ENCODE results near the gene PAPPA2. TPM values are rescaled to one million over a fixed set of nuclear protein-coding genes. Genes with fewer than 3 reads are reported as not detected.
"Not testable (repeated sequence)": the region's sequence is repeated elsewhere in the genome, so short reads cannot be mapped to it uniquely, and the experiment has no call there.

PAPPA2 gene
- total RNA-seq, 1 donor from 2014 or later = not detected

- no peaks in the 10 kb centered on the region for H3K4me1 Mint-ChIP-seq
- no peak overlapping the region for H3K27ac Mint-ChIP-seq
- no peak for DNase-seq
- H3K4me3 Mint-ChIP-seq = no peak overlapping the region
- no peaks in the 10 kb centered on the region for H3K27me3 Mint-ChIP-seq
- H3K9me3 Mint-ChIP-seq = no peaks in the 10 kb centered on the region
- intact Hi-C loops (cut with micrococcal nuclease) = no loop called here
- H3K36me3 Mint-ChIP-seq (ENCODE audit: low read depth) = no peaks in the 10 kb centered on the region
Measured at GRCh38 chr1:176617881-176618280, 154.9 kb downstream of the PAPPA2 start.

GRCh38 chr1:176619261-176619660 lies 156.3 kb downstream of the PAPPA2 start:
- no peak overlapping the region for H3K4me3 Mint-ChIP-seq
- no peaks in the 10 kb centered on the region for H3K4me1 Mint-ChIP-seq
- intact Hi-C loops (cut with micrococcal nuclease) = no loop called here

GRCh38 chr1:176625365-176625764 lies 162.4 kb downstream of the PAPPA2 start:
- Mint-ChIP-seq H3K4me1 (no peaks in the 10 kb centered on the region), H3K4me3 (no peak overlapping the region), H3K27me3 (no peaks in the 10 kb centered on the region), H3K27ac (no peak overlapping the region), H3K36me3 (ENCODE audit: low read depth) (no peaks in the 10 kb centered on the region), H3K9me3 (no peaks in the 10 kb centered on the region)
- intact Hi-C loops (cut with micrococcal nuclease) = no loop called here
- DNase-seq = no peak

More at GRCh38 chr1:176619261-176619660, 156.3 kb downstream of the PAPPA2 start:
- DNase-seq = no peak
- no peak overlapping the region for H3K27ac Mint-ChIP-seq
- H3K36me3 Mint-ChIP-seq (ENCODE audit: low read depth) = no peaks in the 10 kb centered on the region
- no peaks in the 10 kb centered on the region for H3K27me3 Mint-ChIP-seq
- no peaks in the 10 kb centered on the region for H3K9me3 Mint-ChIP-seq

- no peaks in the 10 kb centered on the region for H3K4me1 Mint-ChIP-seq
- no peaks in the 10 kb centered on the region for H3K36me3 Mint-ChIP-seq (ENCODE audit: low read depth)
- H3K27me3 Mint-ChIP-seq = no peaks in the 10 kb centered on the region
- H3K9me3 Mint-ChIP-seq = no peaks in the 10 kb centered on the region
- H3K4me3 Mint-ChIP-seq = no peak overlapping the region
- intact Hi-C loops (cut with micrococcal nuclease) = no loop called here
- no peak overlapping the region for H3K27ac Mint-ChIP-seq
- no peak for DNase-seq
Measured at GRCh38 chr1:176626572-176627061, 163.6 kb downstream of the PAPPA2 start.

GRCh38 chr1:176628775-176629174 lies 165.8 kb downstream of the PAPPA2 start:
- H3K27me3 Mint-ChIP-seq = no peaks in the 10 kb centered on the region
- H3K9me3 Mint-ChIP-seq = no peaks in the 10 kb centered on the region
- no peak for DNase-seq
- no peak overlapping the region for H3K4me3 Mint-ChIP-seq
- H3K4me1 Mint-ChIP-seq = no peaks in the 10 kb centered on the region
- intact Hi-C loops (cut with micrococcal nuclease) = no loop called here
- no peaks in the 10 kb centered on the region for H3K36me3 Mint-ChIP-seq (ENCODE audit: low read depth)
- H3K27ac Mint-ChIP-seq = no peak overlapping the region

- DNase-seq; H3K27ac Mint-ChIP-seq; H3K9me3 Mint-ChIP-seq; H3K4me3 Mint-ChIP-seq; intact Hi-C loops (cut with micrococcal nuclease); H3K36me3 Mint-ChIP-seq (ENCODE audit: low read depth); H3K4me1 Mint-ChIP-seq; H3K27me3 Mint-ChIP-seq: not testable (repeated sequence)
Measured at GRCh38 chr1:176634733-176635132, 171.8 kb downstream of the PAPPA2 start.

GRCh38 chr1:176638713-176639526 lies 175.9 kb downstream of the PAPPA2 start:
- no peak overlapping the region for H3K4me3 Mint-ChIP-seq
- no peaks in the 10 kb centered on the region for H3K27me3 Mint-ChIP-seq
- intact Hi-C loops (cut with micrococcal nuclease) = no loop called here
- H3K36me3 Mint-ChIP-seq (ENCODE audit: low read depth) = no peaks in the 10 kb centered on the region
- DNase-seq = no peak
- no peaks in the 10 kb centered on the region for H3K4me1 Mint-ChIP-seq
- H3K9me3 Mint-ChIP-seq = no peaks in the 10 kb centered on the region
- H3K27ac Mint-ChIP-seq = no peak overlapping the region

GRCh38 chr1:176643536-176643935 lies 180.6 kb downstream of the PAPPA2 start:
- H3K4me1 Mint-ChIP-seq = no peaks in the 10 kb centered on the region
- H3K27ac Mint-ChIP-seq = no peak overlapping the region
- DNase-seq = no peak
- intact Hi-C loops (cut with micrococcal nuclease) = no loop called here
- no peaks in the 10 kb centered on the region for H3K27me3 Mint-ChIP-seq
- no peaks in the 10 kb centered on the region for H3K36me3 Mint-ChIP-seq (ENCODE audit: low read depth)
- H3K4me3 Mint-ChIP-seq = no peak overlapping the region
- H3K9me3 Mint-ChIP-seq = no peaks in the 10 kb centered on the region

GRCh38 chr1:176648556-176648955 lies 185.6 kb downstream of the PAPPA2 start:
- no peak overlapping the region for H3K4me3 Mint-ChIP-seq
- H3K9me3 Mint-ChIP-seq = no peaks in the 10 kb centered on the region
- no peaks in the 10 kb centered on the region for H3K36me3 Mint-ChIP-seq (ENCODE audit: low read depth)

GRCh38 chr1:176656257-176656995 lies 193.5 kb downstream of the PAPPA2 start:
- intact Hi-C loops (cut with micrococcal nuclease) = no loop called here
- no peaks in the 10 kb centered on the region for H3K27me3 Mint-ChIP-seq
- no peaks in the 10 kb centered on the region for H3K4me1 Mint-ChIP-seq
- H3K4me3 Mint-ChIP-seq = no peak overlapping the region
- H3K9me3 Mint-ChIP-seq = no peaks in the 10 kb centered on the region
- H3K36me3 Mint-ChIP-seq (ENCODE audit: low read depth) = no peaks in the 10 kb centered on the region
- H3K27ac Mint-ChIP-seq = no peak overlapping the region
- no peak for DNase-seq

More at GRCh38 chr1:176648556-176648955, 185.6 kb downstream of the PAPPA2 start:
- Mint-ChIP-seq H3K27ac (no peak overlapping the region), H3K4me1 (no peaks in the 10 kb centered on the region), H3K27me3 (no peaks in the 10 kb centered on the region)
- intact Hi-C loops (cut with micrococcal nuclease) = no loop called here
- no peak for DNase-seq

- no peaks in the 10 kb centered on the region for H3K9me3 Mint-ChIP-seq
- no peak overlapping the region for H3K27ac Mint-ChIP-seq
- no peak for DNase-seq
- intact Hi-C loops (cut with micrococcal nuclease) = no loop called here
- H3K36me3 Mint-ChIP-seq (ENCODE audit: low read depth) = no peaks in the 10 kb centered on the region
- H3K4me3 Mint-ChIP-seq = no peak overlapping the region
- no peaks in the 10 kb centered on the region for H3K4me1 Mint-ChIP-seq
- no peaks in the 10 kb centered on the region for H3K27me3 Mint-ChIP-seq
Measured at GRCh38 chr1:176669782-176670181, 206.8 kb downstream of the PAPPA2 start.

GRCh38 chr1:176670853-176671252 lies 207.9 kb downstream of the PAPPA2 start:
- Mint-ChIP-seq H3K4me3 (no peak overlapping the region), H3K36me3 (ENCODE audit: low read depth) (no peaks in the 10 kb centered on the region), H3K27ac (no peak overlapping the region), H3K27me3 (no peaks in the 10 kb centered on the region), H3K9me3 (no peaks in the 10 kb centered on the region), H3K4me1 (no peaks in the 10 kb centered on the region)
- DNase-seq = no peak
- intact Hi-C loops (cut with micrococcal nuclease) = no loop called here

GRCh38 chr1:176682830-176683535 lies 220.0 kb downstream of the PAPPA2 start:
- Mint-ChIP-seq H3K27ac (no peak overlapping the region), H3K36me3 (ENCODE audit: low read depth) (no peaks in the 10 kb centered on the region), H3K4me1 (no peaks in the 10 kb centered on the region), H3K4me3 (no peak overlapping the region), H3K9me3 (no peaks in the 10 kb centered on the region), H3K27me3 (no peaks in the 10 kb centered on the region)
- intact Hi-C loops (cut with micrococcal nuclease) = no loop called here
- DNase-seq = no peak

All from activated CD4-positive, alpha-beta T cell treated with anti-CD3 and anti-CD28 coated beads, Interleukin-2, amount 10 ng/mL, durations not matched to agents 24 days and 14 days (primary cell).